Measurements from ENCODE around the gene RFX5. TPM values are rescaled to one million over a fixed set of nuclear protein-coding genes. Genes with fewer than 3 reads are reported as not detected.

RFX5 gene
- total and polyA plus RNA-seq, 3 experiments from 2014 or later: 38.0 to 77.4 (median 77.2) TPM

DNA sequence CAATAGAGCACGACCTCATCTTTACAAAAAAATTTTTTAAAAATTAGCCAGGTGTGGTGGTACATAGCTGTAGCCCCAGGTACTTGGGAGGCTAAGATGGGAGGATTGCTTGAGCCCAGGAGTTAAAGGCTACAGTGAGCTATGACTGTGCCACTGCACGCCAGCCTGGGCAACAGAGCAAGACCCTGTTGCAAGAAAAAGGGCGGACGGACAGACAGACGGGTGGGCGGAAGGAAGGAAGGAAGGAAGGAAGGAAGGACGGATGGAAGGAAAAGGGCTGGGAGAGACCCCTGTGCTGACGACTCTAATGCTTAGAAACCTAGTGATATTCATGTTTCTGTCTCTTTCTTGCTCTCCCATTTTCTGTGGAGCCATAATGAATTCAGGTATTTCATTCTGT, 34.2 kb downstream of the RFX5 start:
- peaks cover 43 to 61% (median 54%) of the 10 kb centered on the region in 3 donors for H3K4me1 Mint-ChIP-seq
- Histone ChIP-seq H3K27ac (ENCODE audit: low read depth, low read length) (peak overlapping the region; percentile 73), H3K36me3 (ENCODE audit: insufficient read depth, low read length) (peaks cover 68% of the 10 kb centered on the region), H3K27me3 (ENCODE audit: insufficient read depth, low read length, poor library complexity, severe bottlenecking) (no peaks in the 10 kb centered on the region), H3K9me3 (ENCODE audit: low read length) (no peaks in the 10 kb centered on the region), H3K4me3 (ENCODE audit: low read length) (no peak overlapping the region), H3K4me1 (ENCODE audit: insufficient read depth, low read length) (peaks cover 19% of the 10 kb centered on the region)
- peaks cover 0 to 92% (median 11%) of the 10 kb centered on the region in 3 donors for H3K36me3 Mint-ChIP-seq
- no peaks in the 10 kb centered on the region for H3K9me3 Mint-ChIP-seq
- H3K27me3 Mint-ChIP-seq: peaks cover 0 to 1% of the 10 kb centered on the region in 2 donors
- no peak for DNase-seq
- H3K27ac Mint-ChIP-seq: peak overlapping the region in 7 of 8 donors; percentile 23 to 87 (median 61)
- ChIA-PET POLR2A (no interaction called here), CTCF (interaction anchor here (1.0 to 3.0 kb wide), 3 partner anchors 10 to 28 kb away, joined by 3 to 10 read pairs (median 5); no protein-coding TSS in a partner anchor)
- H3K4me3 Mint-ChIP-seq: no peak overlapping the region

DNA sequence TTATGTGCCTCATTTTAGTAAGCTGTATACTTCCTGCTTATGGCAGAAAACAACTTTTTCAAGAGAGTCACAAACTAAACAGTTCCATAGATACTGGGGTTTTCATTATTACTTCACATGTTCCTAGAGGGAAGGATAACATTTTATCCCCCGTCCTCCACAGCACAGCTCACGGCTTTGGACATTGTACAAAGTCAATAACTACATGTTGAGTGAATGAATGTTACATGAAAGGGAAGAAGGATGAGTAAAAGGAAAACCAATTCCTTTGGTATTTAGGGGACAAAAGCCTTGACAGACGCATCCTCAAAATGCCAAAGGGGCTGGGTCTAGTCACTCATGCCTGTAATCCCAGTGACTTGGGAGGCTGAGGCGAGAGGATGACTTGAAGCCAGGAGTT, 34.6 kb downstream of the RFX5 start:
- H3K9me3 Mint-ChIP-seq: no peaks in the 10 kb centered on the region
- peaks cover 19% of the 10 kb centered on the region for H3K4me1 ChIP-seq (ENCODE audit: insufficient read depth, low read length)
- no peaks in the 10 kb centered on the region for H3K9me3 ChIP-seq (ENCODE audit: low read length)
- H3K36me3 ChIP-seq (ENCODE audit: insufficient read depth, low read length): peaks cover 71% of the 10 kb centered on the region
- peak overlapping the region; percentile 73 for H3K27ac ChIP-seq (ENCODE audit: low read depth, low read length)
- peak overlapping the region in 1 of 7 donors; percentile 17 for H3K4me3 Mint-ChIP-seq
- peak overlapping the region in 7 of 8 donors; percentile 55 to 87 (median 79) for H3K27ac Mint-ChIP-seq
- H3K36me3 Mint-ChIP-seq: peaks cover 0 to 93% (median 11%) of the 10 kb centered on the region in 3 donors
- CTCF ChIA-PET: interaction anchor here (1.0 to 3.0 kb wide), 4 partner anchors 10 to 31 kb away, joined by 3 to 10 read pairs (median 4); no protein-coding TSS in a partner anchor
- H3K4me1 Mint-ChIP-seq: peaks cover 43 to 58% (median 50%) of the 10 kb centered on the region in 3 donors
- peaks cover 0 to 1% of the 10 kb centered on the region in 2 donors for H3K27me3 Mint-ChIP-seq
- no peak overlapping the region for H3K4me3 ChIP-seq (ENCODE audit: low read length)
- POLR2A ChIA-PET: no interaction called here
- DNase-seq: no peak
- no peaks in the 10 kb centered on the region for H3K27me3 ChIP-seq (ENCODE audit: insufficient read depth, low read length, poor library complexity, severe bottlenecking)

DNA sequence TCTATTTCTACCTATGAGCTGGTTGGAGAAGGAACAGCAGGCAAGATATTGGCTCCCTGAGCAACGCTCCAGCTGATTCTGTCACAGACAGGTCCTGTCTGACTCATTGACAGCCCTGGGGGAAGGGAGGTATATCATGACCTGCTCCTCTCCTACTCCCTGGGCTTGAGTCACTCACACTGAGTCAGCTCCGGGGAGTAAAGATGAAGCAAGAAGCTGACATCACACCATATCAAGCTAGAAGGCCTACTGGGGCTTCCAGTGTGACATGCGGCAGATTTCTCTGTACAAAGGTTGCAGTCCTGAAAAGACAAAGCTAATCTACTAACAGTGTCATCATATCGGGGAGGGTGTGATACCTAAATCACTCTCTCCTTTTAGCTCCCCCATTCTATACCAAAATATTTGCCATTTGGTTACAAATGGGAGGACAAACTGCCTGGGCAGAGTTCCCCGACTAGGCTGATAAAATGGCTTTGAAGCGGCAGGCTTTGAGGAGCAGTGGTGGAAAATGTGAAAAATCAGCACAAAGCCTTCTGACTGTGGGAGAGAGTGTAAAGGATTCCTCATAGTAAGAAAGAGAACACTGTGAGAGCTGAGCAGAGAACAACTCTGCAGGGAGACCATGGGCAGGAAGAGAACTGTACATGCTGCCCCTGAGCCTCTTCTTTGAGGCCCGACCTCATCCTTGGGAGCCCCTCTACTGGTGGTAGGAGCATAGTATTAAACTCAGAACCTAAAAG, 35.3 kb downstream of the RFX5 start:
- CTCF ChIA-PET: interaction anchor here (1.3 to 3.0 kb wide), 4 partner anchors 11 to 30 kb away, joined by 3 to 22 read pairs (median 6); no protein-coding TSS in a partner anchor
- H3K27me3 ChIP-seq (ENCODE audit: insufficient read depth, low read length, poor library complexity, severe bottlenecking): no peaks in the 10 kb centered on the region
- no peaks in the 10 kb centered on the region for H3K9me3 ChIP-seq (ENCODE audit: low read length)
- H3K36me3 ChIP-seq (ENCODE audit: insufficient read depth, low read length): peaks cover 77% of the 10 kb centered on the region
- peak overlapping the region in 3 of 7 donors; percentile 16 to 20 (median 17) for H3K4me3 Mint-ChIP-seq
- POLR2A ChIA-PET: no interaction called here
- peaks cover 19% of the 10 kb centered on the region for H3K4me1 ChIP-seq (ENCODE audit: insufficient read depth, low read length)
- no peaks in the 10 kb centered on the region for H3K9me3 Mint-ChIP-seq
- H3K4me1 Mint-ChIP-seq: peaks cover 43 to 57% (median 49%) of the 10 kb centered on the region in 3 donors
- H3K27me3 Mint-ChIP-seq: peaks cover 0 to 1% of the 10 kb centered on the region in 2 donors
- H3K4me3 ChIP-seq (ENCODE audit: low read length): no peak overlapping the region
- DNase-seq: peak in 4 of 5 donors; percentile 8 to 81 (median 22)
- H3K27ac ChIP-seq (ENCODE audit: low read depth, low read length): peak overlapping the region; percentile 73
- peak overlapping the region; percentile 51 to 92 (median 82) for H3K27ac Mint-ChIP-seq
- peaks cover 0 to 96% (median 15%) of the 10 kb centered on the region in 3 donors for H3K36me3 Mint-ChIP-seq

DNA sequence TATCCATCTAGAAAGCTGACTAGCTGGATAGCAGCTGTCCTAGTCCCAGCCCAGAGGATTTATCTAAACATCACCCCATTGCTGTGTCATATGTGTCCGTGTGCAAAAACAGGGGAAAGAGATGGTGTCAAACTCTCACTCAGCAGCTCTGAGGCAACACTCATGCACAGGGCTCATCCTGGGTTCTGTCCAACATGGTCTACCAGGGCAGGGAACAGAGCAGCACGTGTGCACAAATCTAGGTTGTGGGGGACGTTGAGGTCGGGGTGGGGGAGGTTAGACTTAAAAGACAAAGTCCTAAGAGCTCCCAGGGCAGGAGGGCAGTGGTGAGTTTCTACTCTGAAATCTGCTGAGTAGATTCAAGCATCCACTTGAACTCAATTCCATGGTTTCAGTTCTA, 36.0 kb downstream of the RFX5 start:
- peaks cover 0 to 1% of the 10 kb centered on the region in 2 donors for H3K27me3 Mint-ChIP-seq
- no peak for DNase-seq
- H3K4me1 Mint-ChIP-seq: peaks cover 41 to 52% (median 49%) of the 10 kb centered on the region in 3 donors
- peaks cover 19% of the 10 kb centered on the region for H3K4me1 ChIP-seq (ENCODE audit: insufficient read depth, low read length)
- POLR2A ChIA-PET: no interaction called here
- no peak overlapping the region for H3K4me3 ChIP-seq (ENCODE audit: low read length)
- H3K9me3 Mint-ChIP-seq: no peaks in the 10 kb centered on the region
- CTCF ChIA-PET: interaction anchor here (1.3 to 3.0 kb wide), 3 partner anchors 10 to 30 kb away, joined by 3 to 22 read pairs (median 10); no protein-coding TSS in a partner anchor
- peaks cover under 1 to 97% (median 13%) of the 10 kb centered on the region in 3 donors for H3K36me3 Mint-ChIP-seq
- H3K9me3 ChIP-seq (ENCODE audit: low read length): no peaks in the 10 kb centered on the region
- peak overlapping the region; percentile 69 to 92 (median 82) for H3K27ac Mint-ChIP-seq
- no peaks in the 10 kb centered on the region for H3K27me3 ChIP-seq (ENCODE audit: insufficient read depth, low read length, poor library complexity, severe bottlenecking)
- peaks cover 78% of the 10 kb centered on the region for H3K36me3 ChIP-seq (ENCODE audit: insufficient read depth, low read length)
- H3K4me3 Mint-ChIP-seq: no peak overlapping the region
- peak overlapping the region; percentile 26 for H3K27ac ChIP-seq (ENCODE audit: low read depth, low read length)

DNA sequence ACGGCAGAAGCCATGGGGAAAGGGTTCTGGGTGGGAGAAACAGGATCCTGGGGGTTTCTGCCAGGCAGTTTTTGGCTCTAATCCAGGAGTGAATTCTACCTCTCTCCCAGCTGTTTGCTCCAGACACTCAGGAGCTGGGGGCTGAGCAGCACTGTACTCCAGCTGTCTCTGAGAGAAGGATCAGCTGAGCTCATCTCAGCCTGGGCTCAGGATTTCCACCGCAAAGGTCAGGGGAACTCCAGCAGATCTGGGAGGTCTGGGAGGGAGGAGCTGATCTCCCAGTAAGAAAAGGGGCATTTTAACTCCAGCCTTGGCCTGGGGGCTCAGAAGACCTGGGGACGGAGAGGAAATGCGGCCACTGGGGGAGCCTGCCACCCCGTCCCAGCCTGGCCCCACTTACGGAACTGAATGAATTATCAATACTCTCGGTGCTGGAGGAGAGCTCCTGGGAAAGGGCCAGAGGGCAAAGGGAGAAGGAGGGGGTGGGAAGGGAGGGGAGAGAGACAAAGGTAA, 37.2 kb downstream of the RFX5 start:
- DNase-seq: no peak
- H3K27ac Mint-ChIP-seq: peak overlapping the region in 5 of 8 donors; percentile 7 to 70 (median 61)
- CTCF ChIA-PET: interaction anchor here (1.1 to 2.6 kb wide), 3 partner anchors 9 to 31 kb away, joined by 3 to 22 read pairs (median 5); partner anchors contain the start of gene PI4KB
- H3K36me3 Mint-ChIP-seq: peaks cover 8 to 98% (median 16%) of the 10 kb centered on the region in 3 donors
- no peaks in the 10 kb centered on the region for H3K9me3 Mint-ChIP-seq
- Histone ChIP-seq H3K27me3 (ENCODE audit: insufficient read depth, low read length, poor library complexity, severe bottlenecking) (no peaks in the 10 kb centered on the region), H3K9me3 (ENCODE audit: low read length) (no peaks in the 10 kb centered on the region), H3K4me1 (ENCODE audit: insufficient read depth, low read length) (peaks cover 19% of the 10 kb centered on the region), H3K4me3 (ENCODE audit: low read length) (no peak overlapping the region), H3K27ac (ENCODE audit: low read depth, low read length) (no peak overlapping the region), H3K36me3 (ENCODE audit: insufficient read depth, low read length) (peaks cover 83% of the 10 kb centered on the region)
- no peak overlapping the region for H3K4me3 Mint-ChIP-seq
- H3K27me3 Mint-ChIP-seq: peaks cover 0 to 1% of the 10 kb centered on the region in 2 donors
- POLR2A ChIA-PET: interaction anchor here (0.6 kb wide), 1 partner anchor 83 kb away, joined by 9 read pairs; no protein-coding TSS in a partner anchor
- H3K4me1 Mint-ChIP-seq: peaks cover 38 to 44% (median 42%) of the 10 kb centered on the region in 3 donors

DNA sequence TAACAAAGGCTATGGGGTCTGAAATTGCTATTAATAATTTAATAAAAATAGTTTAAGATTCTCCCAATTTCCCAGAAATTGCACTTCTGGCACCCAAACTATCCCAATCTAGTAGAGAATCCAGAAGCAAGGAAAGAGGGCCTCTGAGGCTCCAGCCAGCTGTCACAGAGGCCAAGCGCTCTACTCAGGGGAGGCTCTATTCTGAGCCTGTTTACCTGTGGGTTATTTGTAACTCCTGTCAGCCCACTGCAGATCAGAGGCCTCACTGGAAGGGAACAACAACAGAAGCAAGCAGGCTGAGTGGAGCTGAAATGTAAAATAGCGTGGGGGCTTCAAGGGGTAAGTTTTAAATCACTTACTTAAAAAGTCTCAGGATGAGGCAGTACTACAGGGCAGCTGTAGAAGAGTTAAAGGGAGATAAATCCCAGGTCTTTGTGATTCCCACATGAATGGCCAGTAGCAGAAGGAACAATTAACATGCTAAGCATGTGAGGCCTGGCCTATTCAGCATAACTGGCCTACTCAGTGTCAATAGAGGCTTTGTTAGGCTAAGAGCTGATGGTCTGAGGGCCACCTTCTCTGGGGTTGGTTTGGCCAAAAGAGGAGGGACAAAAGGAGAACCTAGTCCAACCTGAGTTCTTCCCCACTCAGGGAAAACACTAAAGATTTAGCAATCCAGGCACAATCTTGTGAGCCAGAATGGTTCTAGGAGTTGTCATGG, 52.1 kb downstream of the RFX5 start:
- no peak for DNase-seq
- H3K36me3 Mint-ChIP-seq: peaks cover 8 to 90% (median 14%) of the 10 kb centered on the region in 3 donors
- Histone ChIP-seq H3K9me3 (ENCODE audit: low read length) (no peaks in the 10 kb centered on the region), H3K27me3 (ENCODE audit: insufficient read depth, low read length, poor library complexity, severe bottlenecking) (no peaks in the 10 kb centered on the region), H3K4me3 (ENCODE audit: low read length) (no peak overlapping the region), H3K27ac (ENCODE audit: low read depth, low read length) (no peak overlapping the region), H3K4me1 (ENCODE audit: insufficient read depth, low read length) (no peaks in the 10 kb centered on the region), H3K36me3 (ENCODE audit: insufficient read depth, low read length) (peaks cover 48% of the 10 kb centered on the region)
- H3K27ac Mint-ChIP-seq: peak overlapping the region in 5 of 8 donors; percentile 29 to 87 (median 60)
- H3K27me3 Mint-ChIP-seq: no peaks in the 10 kb centered on the region
- peaks cover 0 to 7% (median 0%) of the 10 kb centered on the region in 3 donors for H3K4me1 Mint-ChIP-seq
- H3K4me3 Mint-ChIP-seq: no peak overlapping the region
- POLR2A ChIA-PET: interaction anchor here (1.3 kb wide), 1 partner anchor 12 kb away, joined by 3 read pairs; no protein-coding TSS in a partner anchor
- no peaks in the 10 kb centered on the region for H3K9me3 Mint-ChIP-seq
- CTCF ChIA-PET: interaction anchor here (1.3 to 2.1 kb wide), 3 partner anchors 13 to 46 kb away, joined by 4 to 14 read pairs (median 5); partner anchors contain the start of genes PSMD4 and ZNF687

DNA sequence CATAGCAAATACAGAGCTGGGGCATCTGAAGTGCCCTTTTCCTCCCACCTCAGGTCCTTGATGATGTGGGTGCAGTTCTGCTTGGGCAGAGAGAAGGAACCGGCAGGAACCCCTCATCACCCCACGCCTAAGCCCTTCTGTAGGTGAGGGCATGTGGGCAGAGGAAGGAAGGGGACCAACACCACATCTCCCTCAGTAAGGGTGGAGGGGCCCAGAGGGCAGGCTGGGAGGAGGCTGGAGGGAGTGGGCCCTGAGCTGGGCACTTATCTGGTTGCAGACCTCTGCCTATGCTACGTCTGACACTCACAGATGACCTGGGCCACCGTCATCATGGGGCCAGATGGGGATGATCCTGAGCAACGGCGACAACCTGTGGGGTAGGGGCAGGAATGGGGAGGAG, 54.0 kb downstream of the RFX5 start:
- H3K27me3 Mint-ChIP-seq: no peaks in the 10 kb centered on the region
- Histone ChIP-seq H3K36me3 (ENCODE audit: insufficient read depth, low read length) (peaks cover 55% of the 10 kb centered on the region), H3K9me3 (ENCODE audit: low read length) (no peaks in the 10 kb centered on the region), H3K4me3 (ENCODE audit: low read length) (no peak overlapping the region), H3K27ac (ENCODE audit: low read depth, low read length) (no peak overlapping the region), H3K27me3 (ENCODE audit: insufficient read depth, low read length, poor library complexity, severe bottlenecking) (no peaks in the 10 kb centered on the region), H3K4me1 (ENCODE audit: insufficient read depth, low read length) (no peaks in the 10 kb centered on the region)
- H3K4me1 Mint-ChIP-seq: peaks cover 7 to 20% (median 8%) of the 10 kb centered on the region in 3 donors
- H3K9me3 Mint-ChIP-seq: no peaks in the 10 kb centered on the region
- H3K36me3 Mint-ChIP-seq: peaks cover 3 to 89% (median 9%) of the 10 kb centered on the region in 3 donors
- peak overlapping the region in 3 of 8 donors; percentile 52 to 81 (median 66) for H3K27ac Mint-ChIP-seq
- no peak for DNase-seq
- ChIA-PET POLR2A (no interaction called here), CTCF (interaction anchor here (1.8 to 2.1 kb wide), 2 partner anchors 9 to 11 kb away, joined by 5 to 10 read pairs; partner anchors contain the start of gene ZNF687)
- no peak overlapping the region for H3K4me3 Mint-ChIP-seq

Measured in CD8-positive, alpha-beta memory T cell (primary cell).